Heart right ventricle (tissue), 16 donors: ENCODE measurements around the gene MTREX. TPM values are rescaled to one million over a fixed set of nuclear protein-coding genes. Genes with fewer than 3 reads are reported as not detected.
A peak's percentile ranks its signal among the peaks of the same experiment; 100 is the strongest.

Experiments used
- ATAC-seq, 8 donors: fragments of 200-7000 bp; cut with Tn5 transposase; one replicate each; pipeline ENCODE4 v1.9.1; 2020; ENCODE audit warnings: mild to moderate bottlenecking in 8 of 8, moderate library complexity in 8 of 8, moderate number of reproducible peaks in 1 of 8
- DNase-seq, 2 donors: peaks; one replicate each; pipeline ENCODE4 v3.0.0-alpha.2; 2020
- H3K27ac ChIP-seq, 10 donors: fragments of 200-600 bp; sonication (generic) in 2 of 10; one replicate each; pipeline versions ENCODE4 v1.5.0 to v1.8.0; 2020 to 2022; ENCODE audit warnings: mild to moderate bottlenecking in 3 of 10
- H3K27me3 ChIP-seq, 7 donors: fragments of 200-600 bp; one replicate each; pipeline ENCODE4 v1.8.0; 2021 to 2022; ENCODE audit warnings: mild to moderate bottlenecking in 2 of 7
- H3K36me3 ChIP-seq, 9 donors: fragments of 200-600 bp; sonication (generic) in 1 of 9; one replicate each; pipeline versions ENCODE4 v1.5.0 to v1.8.0; 2020 to 2022; ENCODE audit warnings: mild to moderate bottlenecking in 2 of 9
- H3K4me1 ChIP-seq, 9 donors: fragments of 200-600 bp; sonication (generic) in 1 of 9; one replicate each; pipeline versions ENCODE4 v1.5.0 to v1.8.0; 2020 to 2022; ENCODE audit warnings: mild to moderate bottlenecking in 4 of 9
- H3K4me3 ChIP-seq, 10 donors: fragments of 200-600 bp; sonication (generic) in 2 of 10; one replicate each; pipeline versions ENCODE4 v1.5.0 to v1.8.0; 2020 to 2022; ENCODE audit warnings: mild to moderate bottlenecking in 7 of 10, moderate library complexity in 2 of 10
- H3K9me3 ChIP-seq, 11 donors: fragments of 200-600 bp in 10 of 11; sonication (generic) in 2 of 11; one replicate each; pipeline versions ENCODE4 v1.5.0 to v1.8.0; 2013 to 2022; ENCODE audit warnings: mild to moderate bottlenecking in 2 of 11, control low read depth in 1 of 11, moderate library complexity in 1 of 11
- WGBS, 2 donors: extraction: QIAGEN DNeasy Blood & Tissue Kit; methylation state at CpG; one replicate each; pipeline ENCODE4 v1.1.7; 2013; ENCODE audit warnings: inconsistent platforms in 1 of 2; 5-methylcytosine and 5-hydroxymethylcytosine counted together
- intact Hi-C, 10 donors: fragments of 100-400 bp; cut with DNase I; formaldehyde crosslinking; loops; one replicate each; pipeline versions ENCODE4 v1.11.1 to v1.14.2; 2022
- polyA plus RNA-seq, 2 donors: library from polyadenylated mRNA; stranded (reverse); fragments of 200-250 nt; gene quantifications; one replicate each; pipeline ENCODE4 v1.2.3, GENCODE V29; 2013
- total RNA-seq, 10 donors: library from RNA; stranded (reverse); fragmentation: NEBNext Ultra II Directional in 3 of 10; extraction: Animal tissue kit (Norgen Biotek cat#: 25700) in 3 of 10; gene quantifications; one replicate each; pipeline versions ENCODE4 v1.2.1 to v1.2.4, GENCODE V29; 2021 to 2023
- TF ChIP-seq, protein P1 (sequence below), 9 donors: fragments of 200-600 bp; sonication (generic) in 2 of 9; IDR thresholded peaks; one replicate each; pipeline versions ENCODE4 v1.5.0 to v1.8.0; 2021 to 2022; ENCODE audit warnings: antibody characterized with exemption in 9 of 9, mild to moderate bottlenecking in 5 of 9, moderate library complexity in 1 of 9
- donor health status: Arrhythmogenic right ventricular cardiomyopathy.
- donor health status: ischemic (EF 13 %, LVEDD 7.1; RV severe dilation, severe dysfunction).
- donor health status: healthy with polysubstance abuse.
- donor health status: DM: no; HTN: yes; CAD: no.
- donor health status: DM: no; HTN: no; CAD: no.
- donor health status: ischemic (EF 25% LVEDD 6.9; RV normal size, moderate dysfunction).
- donor health status: ischemic (EF 25% LVEDD 5.7; RV mildly dilated, moderate dysfunction).
- donor health status: healthy.
- donor health status: DM: yes; HTN: yes; CAD: no.
- donor health status: Ischemic cardiomyopathy.
- donor health status: ischemic (EF 35%, LVEDD 5.7; RV mildly dilated, moderate dysfunction).
- donor health status: nonischemic (EF 11% LVEDD 7.7; RV severe dilation, severe dysfunction).
- donor health status: DM: yes; HTN: yes; CAD: no.
- donor health status: PGD.
- donor health status: ischemic (EF 29% LVEDD 5.4; RV normal size, mild dysfunction).
- donor health status: nonischemic (EF 23%, LVEDD 6.1; RV moderate dilation, normal function).

The MTREX gene
- total and polyA plus RNA-seq, 12 donors = 17.9 to 69.9 (median 62.1) TPM

DNA sequence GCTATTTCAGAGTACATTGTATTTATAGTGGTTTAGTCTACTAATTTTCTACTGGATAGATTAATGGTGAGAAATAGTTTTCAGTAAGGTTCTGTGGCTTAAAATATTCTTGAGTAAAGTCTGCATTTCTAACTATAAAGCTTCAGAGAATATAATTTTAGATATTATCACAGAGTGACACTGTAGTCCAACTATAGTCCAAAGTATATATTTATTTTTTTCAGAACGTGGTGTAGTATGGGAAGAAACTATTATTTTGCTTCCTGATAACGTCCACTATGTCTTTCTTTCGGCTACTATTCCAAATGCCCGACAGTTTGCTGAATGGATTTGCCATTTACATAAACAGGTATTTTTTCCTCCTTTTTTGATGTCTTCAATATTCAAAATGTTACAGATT, 35.3 kb downstream of the MTREX start:
- Histone ChIP-seq H3K27me3 (no peaks in the 10 kb centered on the region), H3K4me3 (no peak overlapping the region), H3K27ac (no peak overlapping the region), H3K4me1 (peaks cover 0 to 12% (median 0%) of the 10 kb centered on the region in 9 donors), H3K9me3 (no peaks in the 10 kb centered on the region), H3K36me3 (peaks cover 0 to 85% (median 26%) of the 10 kb centered on the region in 9 donors)
- no peak for DNase-seq
- WGBS, 2 donors = 91 to 92% methylated on average over 4 of the region's 4 CpGs
- intact Hi-C loops = loop anchor here in 7 of 10 donors (2.0 to 10.0 kb wide), 5 partner anchors 44 to 350 kb away; no protein-coding TSS in a partner anchor
- no peak for ATAC-seq
- TF ChIP-seq, protein P1, sequence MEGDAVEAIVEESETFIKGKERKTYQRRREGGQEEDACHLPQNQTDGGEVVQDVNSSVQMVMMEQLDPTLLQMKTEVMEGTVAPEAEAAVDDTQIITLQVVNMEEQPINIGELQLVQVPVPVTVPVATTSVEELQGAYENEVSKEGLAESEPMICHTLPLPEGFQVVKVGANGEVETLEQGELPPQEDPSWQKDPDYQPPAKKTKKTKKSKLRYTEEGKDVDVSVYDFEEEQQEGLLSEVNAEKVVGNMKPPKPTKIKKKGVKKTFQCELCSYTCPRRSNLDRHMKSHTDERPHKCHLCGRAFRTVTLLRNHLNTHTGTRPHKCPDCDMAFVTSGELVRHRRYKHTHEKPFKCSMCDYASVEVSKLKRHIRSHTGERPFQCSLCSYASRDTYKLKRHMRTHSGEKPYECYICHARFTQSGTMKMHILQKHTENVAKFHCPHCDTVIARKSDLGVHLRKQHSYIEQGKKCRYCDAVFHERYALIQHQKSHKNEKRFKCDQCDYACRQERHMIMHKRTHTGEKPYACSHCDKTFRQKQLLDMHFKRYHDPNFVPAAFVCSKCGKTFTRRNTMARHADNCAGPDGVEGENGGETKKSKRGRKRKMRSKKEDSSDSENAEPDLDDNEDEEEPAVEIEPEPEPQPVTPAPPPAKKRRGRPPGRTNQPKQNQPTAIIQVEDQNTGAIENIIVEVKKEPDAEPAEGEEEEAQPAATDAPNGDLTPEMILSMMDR (IDR thresholded peaks at IDR 0.05) = no peak

DNA sequence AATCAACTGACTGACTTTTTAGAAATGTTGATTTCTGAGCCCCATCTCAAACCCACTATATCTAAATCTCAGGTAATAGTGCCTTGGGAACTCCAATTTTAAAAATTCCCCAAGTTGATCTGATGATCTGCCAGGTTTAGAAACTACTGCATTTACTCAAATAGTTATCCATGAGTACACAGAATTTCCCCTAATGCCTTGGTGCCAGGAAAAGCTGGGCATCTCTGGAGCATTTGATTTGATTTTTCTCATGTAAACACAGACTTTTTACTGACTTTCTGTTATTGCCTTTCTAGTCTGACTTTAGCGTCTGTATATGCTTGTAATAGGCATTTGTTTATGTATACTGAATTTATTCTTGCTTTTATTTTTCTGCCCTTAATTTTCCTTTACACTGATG, 35.8 kb downstream of the MTREX start:
- H3K4me3 ChIP-seq = no peak overlapping the region
- H3K9me3 ChIP-seq = no peaks in the 10 kb centered on the region
- ATAC-seq = no peak
- intact Hi-C loops = loop anchor here in 9 of 10 donors (2.0 to 10.0 kb wide), 6 partner anchors 44 to 349 kb away; no protein-coding TSS in a partner anchor
- H3K27ac ChIP-seq = no peak overlapping the region
- peaks cover 0 to 90% (median 28%) of the 10 kb centered on the region in 9 donors for H3K36me3 ChIP-seq
- TF ChIP-seq, protein P1 (IDR thresholded peaks at IDR 0.05) = no peak
- DNase-seq = no peak
- 85 to 88% methylated on average over 1 of the region's 1 CpG for WGBS, 2 donors
- peaks cover 0 to 7% (median 0%) of the 10 kb centered on the region in 9 donors for H3K4me1 ChIP-seq
- no peaks in the 10 kb centered on the region for H3K27me3 ChIP-seq

DNA sequence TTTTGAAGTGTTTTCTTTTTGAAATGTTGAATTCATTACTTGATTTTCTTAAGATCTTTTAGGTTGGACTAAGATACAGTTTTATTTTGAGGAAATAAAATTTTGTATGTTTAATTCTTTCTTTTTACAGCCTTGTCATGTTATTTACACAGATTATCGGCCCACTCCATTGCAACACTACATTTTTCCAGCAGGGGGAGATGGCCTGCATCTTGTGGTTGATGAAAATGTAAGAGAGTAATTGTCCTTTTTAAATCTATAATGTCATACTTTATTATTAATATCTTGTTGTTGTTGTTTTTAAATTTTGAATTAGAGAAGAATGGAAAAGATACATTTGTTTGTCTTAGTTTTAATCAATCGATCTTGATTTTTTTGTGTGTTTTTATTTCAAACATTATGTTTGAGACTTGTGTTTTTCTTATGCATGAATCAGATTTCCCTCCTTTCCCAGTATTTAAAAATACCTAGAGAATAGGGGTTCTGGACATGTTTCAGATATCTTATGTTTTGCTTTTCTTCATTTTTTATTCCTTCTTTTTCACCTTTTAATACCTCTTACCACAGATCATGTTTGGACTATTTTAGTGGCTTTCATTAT, 36.7 kb downstream of the MTREX start:
- H3K4me3 ChIP-seq = no peak overlapping the region
- ATAC-seq (no peak), DNase-seq (peak in 1 of 2 donors; percentile 47)
- no peak overlapping the region for H3K27ac ChIP-seq
- H3K9me3 ChIP-seq = no peaks in the 10 kb centered on the region
- peaks cover 0 to 96% (median 33%) of the 10 kb centered on the region in 9 donors for H3K36me3 ChIP-seq
- WGBS, 2 donors = 36 to 41% methylated on average over 2 of the region's 2 CpGs
- intact Hi-C loops = loop anchor here in 8 of 10 donors (2.0 to 10.0 kb wide), 6 partner anchors 43 to 348 kb away; no protein-coding TSS in a partner anchor
- TF ChIP-seq, protein P1 (IDR thresholded peaks at IDR 0.05) = peak; percentile 69 to 94 (median 89)
- H3K4me1 ChIP-seq = no peaks in the 10 kb centered on the region
- H3K27me3 ChIP-seq = no peaks in the 10 kb centered on the region

DNA sequence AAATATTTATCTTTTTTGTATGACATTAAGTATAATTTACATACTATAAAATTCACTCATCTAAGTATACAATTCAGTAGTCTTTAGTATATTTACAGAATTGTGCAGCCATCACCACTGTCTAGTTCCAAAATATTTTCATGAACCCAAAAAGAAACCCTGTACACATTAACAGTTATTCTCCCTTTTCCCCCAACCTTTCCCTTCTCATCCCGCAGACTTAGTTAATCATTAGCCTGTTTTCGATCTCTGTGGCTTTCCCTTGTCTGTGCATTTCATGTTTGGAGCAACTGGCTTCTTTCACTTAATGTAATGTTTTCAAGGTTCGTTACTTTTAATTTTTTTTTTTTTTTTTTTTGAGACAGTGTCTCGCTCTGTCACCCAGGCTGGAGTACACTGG, 37.5 kb downstream of the MTREX start:
- no peak for ATAC-seq
- peaks cover 0 to 96% (median 41%) of the 10 kb centered on the region in 9 donors for H3K36me3 ChIP-seq
- intact Hi-C loops = loop anchor here in 6 of 10 donors (2.0 to 10.0 kb wide), 5 partner anchors 59 to 347 kb away; no protein-coding TSS in a partner anchor

More for the DNA sequence above, 37.5 kb downstream of the MTREX start:
- TF ChIP-seq, protein P1 (IDR thresholded peaks at IDR 0.05) = no peak
- Histone ChIP-seq H3K9me3 (no peaks in the 10 kb centered on the region), H3K4me1 (no peaks in the 10 kb centered on the region), H3K27me3 (no peaks in the 10 kb centered on the region), H3K4me3 (no peak overlapping the region), H3K27ac (no peak overlapping the region)
- WGBS, 2 donors = 96 to 97% methylated on average over 4 of the region's 4 CpGs
- DNase-seq = no peak
